ENCODE results near the gene RBM3.

DNA sequence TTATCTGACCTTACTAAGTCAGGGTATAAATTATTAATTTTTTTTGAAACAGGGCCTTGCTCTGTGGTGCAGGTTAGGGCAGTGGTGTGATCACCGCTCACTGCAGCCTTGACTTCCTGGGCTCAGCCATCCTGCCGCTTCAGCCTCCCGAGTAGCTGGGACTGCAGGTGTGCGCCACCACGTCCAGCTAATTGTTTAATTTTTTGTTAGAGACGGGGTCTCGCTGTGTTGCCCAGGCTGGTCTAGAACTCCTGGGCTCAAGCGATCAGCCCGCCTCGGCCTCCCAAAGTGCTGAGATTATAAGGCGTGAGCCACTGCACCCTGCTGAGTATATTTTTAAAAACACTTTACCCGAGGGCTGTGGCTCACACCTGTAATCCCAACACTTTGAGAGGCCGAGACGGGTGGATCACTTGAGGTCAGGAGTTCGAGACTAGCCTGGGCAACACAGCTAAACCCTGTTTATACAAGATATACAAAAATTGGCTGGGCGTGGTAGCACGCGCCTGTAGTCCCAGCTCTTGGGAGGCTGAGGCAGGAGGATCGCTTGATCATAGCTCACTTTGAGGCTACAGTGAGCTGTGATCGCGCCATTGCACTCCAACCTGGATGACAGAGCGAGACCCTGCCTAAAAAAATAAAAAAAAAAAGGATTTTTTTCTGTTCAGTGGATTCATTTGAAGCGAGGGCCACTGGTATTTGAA is 35.5 kb upstream of the RBM3 start:
- TF ChIP-seq POLR2A (IDR thresholded peaks at IDR 0.05; ENCODE audit: control extremely low read depth in 1 of 2, low read depth in 2 of 2, low read length in 2 of 2) (no peak), CREB1 (IDR thresholded peaks at IDR 0.05) (no peak), SP2 (IDR thresholded peaks at IDR 0.05; ENCODE audit: low read length) (no peak), CEBPB (IDR thresholded peaks at IDR 0.05; ENCODE audit: low read depth, low read length) (no peak), SAP30 (IDR thresholded peaks at IDR 0.05; ENCODE audit: insufficient read depth, insufficient replicate concordance, low read length) (no peak), RXRA (IDR thresholded peaks at IDR 0.05; ENCODE audit: insufficient read depth, low read depth, low read length) (no peak), EP300 (IDR thresholded peaks at IDR 0.05; ENCODE audit: borderline replicate concordance in 1 of 2, low read depth in 2 of 2, low read length in 2 of 2) (no peak), HDAC6 (IDR thresholded peaks at IDR 0.05; ENCODE audit: low read depth, low read length) (no peak)
- TF ChIP-seq, protein P1, sequence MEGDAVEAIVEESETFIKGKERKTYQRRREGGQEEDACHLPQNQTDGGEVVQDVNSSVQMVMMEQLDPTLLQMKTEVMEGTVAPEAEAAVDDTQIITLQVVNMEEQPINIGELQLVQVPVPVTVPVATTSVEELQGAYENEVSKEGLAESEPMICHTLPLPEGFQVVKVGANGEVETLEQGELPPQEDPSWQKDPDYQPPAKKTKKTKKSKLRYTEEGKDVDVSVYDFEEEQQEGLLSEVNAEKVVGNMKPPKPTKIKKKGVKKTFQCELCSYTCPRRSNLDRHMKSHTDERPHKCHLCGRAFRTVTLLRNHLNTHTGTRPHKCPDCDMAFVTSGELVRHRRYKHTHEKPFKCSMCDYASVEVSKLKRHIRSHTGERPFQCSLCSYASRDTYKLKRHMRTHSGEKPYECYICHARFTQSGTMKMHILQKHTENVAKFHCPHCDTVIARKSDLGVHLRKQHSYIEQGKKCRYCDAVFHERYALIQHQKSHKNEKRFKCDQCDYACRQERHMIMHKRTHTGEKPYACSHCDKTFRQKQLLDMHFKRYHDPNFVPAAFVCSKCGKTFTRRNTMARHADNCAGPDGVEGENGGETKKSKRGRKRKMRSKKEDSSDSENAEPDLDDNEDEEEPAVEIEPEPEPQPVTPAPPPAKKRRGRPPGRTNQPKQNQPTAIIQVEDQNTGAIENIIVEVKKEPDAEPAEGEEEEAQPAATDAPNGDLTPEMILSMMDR (IDR thresholded peaks at IDR 0.05; ENCODE audit: control extremely low read depth in 1 of 3, insufficient read depth in 1 of 3, low read depth in 1 of 3, low read length in 3 of 3), result no peak
